ENCODE results near the gene USP4.

Gene USP4

GRCh38 chr3:49295489-49296058 is 44.3 kb downstream of the USP4 start:
- DNase-seq, result peak; percentile 18

GRCh38 chr3:49294343-49294742 is 45.5 kb downstream of the USP4 start:
- DNase-seq, result no peak

GRCh38 chr3:49283997-49284396 is 55.9 kb downstream of the USP4 start:
- DNase-seq, result no peak

- DNase-seq, result no peak
These were observed 60.5 kb downstream of the USP4 start for GRCh38 chr3:49279376-49279775.

- no peak for DNase-seq
These were observed 61.3 kb downstream of the USP4 start for GRCh38 chr3:49278548-49278947.

- no peak for DNase-seq
These were observed 62.5 kb downstream of the USP4 start for GRCh38 chr3:49277383-49277775.

- peak; percentile 70 for DNase-seq
These were observed 63.1 kb downstream of the USP4 start, which contains the start of gene C3orf62 for GRCh38 chr3:49276475-49277382. C3orf62 (minus strand) TSS chr3:49277232; CDS start chr3:49276872, 360 bp downstream.

GRCh38 chr3:49273825-49274532 is 65.9 kb downstream of the USP4 start:
- DNase-seq, result no peak

- no peak for DNase-seq
These were observed 68.8 kb downstream of the USP4 start for GRCh38 chr3:49271047-49271446.

GRCh38 chr3:49270156-49270500 is 69.7 kb downstream of the USP4 start:
- DNase-seq, result no peak

- no peak for DNase-seq
These were observed 70.3 kb downstream of the USP4 start for GRCh38 chr3:49269443-49270155.

GRCh38 chr3:49266410-49267095 is 73.3 kb downstream of the USP4 start:
- no peak for DNase-seq

- no peak for DNase-seq
These were observed 74.0 kb downstream of the USP4 start for GRCh38 chr3:49265661-49266386.

- DNase-seq, result no peak
These were observed 76.5 kb downstream of the USP4 start for GRCh38 chr3:49263159-49263889.

- DNase-seq, result no peak
These were observed 79.0 kb downstream of the USP4 start for GRCh38 chr3:49260806-49261324.

GRCh38 chr3:49257187-49257586 is 82.7 kb downstream of the USP4 start:
- DNase-seq, result no peak

- DNase-seq, result peak; percentile 34
These were observed 83.9 kb downstream of the USP4 start for GRCh38 chr3:49255718-49256511.

- peak; percentile 44 for DNase-seq
These were observed 84.7 kb downstream of the USP4 start for GRCh38 chr3:49255112-49255511.

- DNase-seq, result no peak
These were observed 86.3 kb downstream of the USP4 start for GRCh38 chr3:49253512-49253911.

GRCh38 chr3:49248840-49249227 is 91.0 kb downstream of the USP4 start:
- peak; percentile 52 for DNase-seq
